Left renal cortex interstitium (tissue), 4 donors: Measurements from ENCODE around the gene C1QTNF12. TPM values are rescaled to one million over a fixed set of nuclear protein-coding genes. Genes with fewer than 3 reads are reported as not detected.
A peak's percentile ranks its signal among the peaks of the same experiment; 100 is the strongest.

Experiments
- DNase-seq, 4 donors: peaks; one replicate each; pipeline ENCODE4 v3.0.0-alpha.2; 2013; ENCODE audit warnings: low read depth in 4 of 4, low spot score in 2 of 4, missing footprints in 1 of 4
- polyA plus RNA-seq, 4 donors: library from polyadenylated mRNA; unstranded; fragments of 120-200 nt; gene quantifications; one replicate each; pipeline ENCODE4 v1.2.1, GENCODE V29; 2013; ENCODE audit not compliant: insufficient read length in 4 of 4

C1QTNF12 gene, protein sequence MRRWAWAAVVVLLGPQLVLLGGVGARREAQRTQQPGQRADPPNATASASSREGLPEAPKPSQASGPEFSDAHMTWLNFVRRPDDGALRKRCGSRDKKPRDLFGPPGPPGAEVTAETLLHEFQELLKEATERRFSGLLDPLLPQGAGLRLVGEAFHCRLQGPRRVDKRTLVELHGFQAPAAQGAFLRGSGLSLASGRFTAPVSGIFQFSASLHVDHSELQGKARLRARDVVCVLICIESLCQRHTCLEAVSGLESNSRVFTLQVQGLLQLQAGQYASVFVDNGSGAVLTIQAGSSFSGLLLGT
- polyA plus RNA-seq, result 10 to 100 TPM in 3 of 4 donors, 1 to 10 TPM in 1; 7.2 to 17.3 (median 14.9) TPM

DNA sequence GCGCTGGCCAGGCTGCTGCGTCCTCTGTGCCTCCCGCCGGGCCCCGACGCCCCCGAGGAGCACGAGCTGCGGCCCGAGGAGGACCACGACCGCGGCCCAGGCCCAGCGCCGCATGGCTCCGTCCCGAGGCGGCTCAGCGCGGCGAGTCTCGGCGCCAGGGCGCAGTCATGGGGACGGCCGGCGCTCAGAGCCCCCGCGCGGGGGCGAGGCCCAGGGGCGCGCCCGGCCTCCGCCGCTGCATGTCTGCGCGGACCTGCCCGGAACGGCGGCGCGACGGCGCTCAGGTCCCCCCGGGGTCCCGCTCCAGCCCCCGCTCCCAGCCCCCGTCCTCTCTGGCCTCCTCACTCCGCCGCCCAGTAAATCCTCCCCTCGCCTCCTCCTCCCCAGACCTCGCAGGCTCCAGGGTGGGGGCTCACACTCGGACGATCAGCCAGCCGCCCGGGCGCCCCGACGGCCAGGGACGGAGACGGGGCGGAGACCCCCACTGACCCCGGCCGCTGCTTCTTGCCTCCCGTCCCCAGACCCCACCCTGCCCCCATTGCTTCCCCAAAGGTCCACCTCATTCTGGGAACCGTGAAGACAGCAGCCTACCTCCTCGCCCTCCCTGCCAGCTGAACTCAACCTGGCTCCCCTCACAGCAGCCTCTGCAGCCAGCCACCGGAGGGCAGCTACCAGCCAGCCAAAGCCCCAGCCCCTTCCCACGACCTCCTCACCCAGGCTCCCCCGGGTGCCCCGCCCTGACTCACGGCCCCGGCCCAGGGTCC lies at the start of gene C1QTNF12:
C1QTNF12 (minus strand) TSS at position 146 of the 764 bp plus-strand sequence; CDS start at position 114, 32 bp downstream.
- DNase-seq, result no peak

DNA sequence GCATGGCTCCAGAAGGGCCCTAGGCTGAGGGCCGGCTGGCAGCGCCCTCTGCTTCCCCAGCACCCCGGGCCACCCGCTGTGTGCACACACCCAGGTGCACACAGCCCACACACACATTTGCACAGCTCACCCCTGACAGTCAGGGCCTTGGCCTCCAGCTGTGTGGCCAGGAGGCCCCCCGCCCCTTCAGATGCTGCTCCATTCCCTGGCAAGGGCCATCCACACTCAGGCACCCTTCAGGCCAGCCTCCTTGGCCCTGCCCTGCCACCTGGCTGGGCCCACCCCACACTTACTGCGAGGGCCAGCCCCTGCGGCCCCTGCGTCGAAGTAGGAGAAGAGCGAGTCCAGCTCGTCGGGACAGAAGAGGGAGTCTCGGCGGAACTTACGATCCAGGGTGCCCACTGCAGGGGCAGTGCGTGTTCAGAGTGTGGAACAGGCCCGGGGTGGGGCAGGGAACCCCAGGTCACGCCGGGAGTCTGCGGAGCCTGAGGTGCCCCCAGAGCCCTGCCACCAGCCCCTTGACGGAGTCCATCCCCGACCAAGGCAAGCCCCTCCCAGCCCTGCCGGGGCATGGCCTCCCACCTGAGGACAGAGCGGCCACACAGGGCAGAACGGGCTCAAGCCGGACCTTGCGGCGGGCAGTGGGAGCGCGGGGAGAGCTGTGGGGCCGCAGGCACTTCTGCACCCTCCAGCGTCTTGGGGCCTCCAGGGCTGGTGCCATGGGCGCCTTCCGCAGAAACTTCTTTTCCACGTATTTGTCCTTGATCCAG lies 48.8 kb upstream of the C1QTNF12 start:
- no peak for DNase-seq

DNA sequence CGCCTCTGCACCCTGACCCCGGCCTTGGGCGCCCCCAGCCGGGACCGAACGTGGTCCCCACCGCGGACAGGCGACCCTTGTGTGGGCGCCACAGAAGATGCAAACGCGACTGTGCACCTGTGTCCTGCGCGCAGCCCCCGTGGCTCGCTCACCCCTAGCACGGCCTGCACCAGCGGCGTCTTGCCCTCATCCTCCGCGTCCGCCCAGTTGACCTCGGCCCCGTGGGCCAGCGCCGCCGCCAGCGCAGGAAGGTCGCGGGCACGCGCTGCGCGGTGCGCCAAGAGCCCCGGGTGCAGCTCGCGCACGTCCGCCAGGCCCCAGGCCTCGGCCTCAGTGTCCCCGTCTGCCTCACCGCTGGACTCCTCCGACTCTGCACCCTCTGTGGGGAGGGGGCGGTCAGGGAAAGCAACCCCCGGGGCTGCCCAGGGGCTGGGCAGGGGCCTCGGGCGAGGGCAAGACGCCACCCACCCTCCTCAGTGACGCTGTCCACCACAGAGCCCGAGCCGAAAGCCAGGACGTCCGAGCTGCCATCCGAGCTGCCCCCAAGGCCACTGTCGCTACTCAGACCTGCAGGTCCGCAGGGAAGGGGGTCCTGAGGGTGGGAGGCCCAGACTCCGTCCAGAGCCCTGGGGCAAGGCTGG lies 47.8 kb upstream of the C1QTNF12 start:
- DNase-seq, result no peak

DNA sequence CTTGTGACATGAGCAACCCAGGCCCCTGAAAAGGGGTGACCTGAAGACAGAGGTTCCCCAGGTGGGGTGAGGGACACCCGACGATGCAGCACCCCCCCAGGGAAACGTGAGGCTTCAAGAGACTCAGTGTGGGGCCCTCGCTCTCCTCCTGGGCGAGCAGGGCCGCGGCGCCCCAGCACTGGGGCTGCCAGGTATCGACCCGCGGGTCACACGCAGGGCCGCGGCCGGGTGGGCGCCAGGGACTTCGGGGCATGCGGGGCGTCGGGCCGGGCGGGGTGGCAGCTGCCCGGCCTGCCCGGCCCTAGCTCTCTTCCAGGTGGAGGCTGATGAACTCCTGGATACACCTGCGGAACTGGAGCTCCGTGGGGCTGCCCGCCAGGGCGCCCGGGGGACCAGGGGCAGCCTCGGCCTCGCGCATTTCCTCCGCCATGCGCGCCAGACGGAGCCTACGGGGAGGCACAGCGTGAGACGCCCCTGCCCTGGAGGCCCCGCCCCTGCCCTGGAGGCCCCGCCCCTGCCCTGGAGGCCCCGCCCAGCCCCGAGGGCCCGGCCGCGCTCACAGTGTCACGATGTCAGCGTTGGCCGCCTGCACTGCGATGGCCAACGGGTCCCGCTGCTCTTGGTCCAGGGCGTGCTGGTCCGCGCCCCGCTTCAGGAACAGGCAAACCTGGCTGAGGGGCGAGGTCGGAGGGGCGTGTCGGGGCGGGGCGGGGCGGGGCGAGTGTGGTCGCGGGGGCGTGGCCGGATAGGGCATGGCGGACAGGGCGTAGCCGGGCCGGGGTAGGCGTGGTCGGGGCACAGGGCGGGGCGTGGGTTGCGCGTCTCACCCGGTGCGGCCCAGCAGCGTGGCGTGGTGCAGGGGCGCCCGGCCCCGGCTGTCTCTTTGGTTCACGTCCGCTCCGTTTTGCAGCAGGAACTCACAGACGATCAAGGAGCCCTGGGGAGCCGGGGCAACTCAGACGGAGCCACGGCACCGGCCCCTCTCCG lies 47.0 kb upstream of the C1QTNF12 start:
- no peak for DNase-seq

DNA sequence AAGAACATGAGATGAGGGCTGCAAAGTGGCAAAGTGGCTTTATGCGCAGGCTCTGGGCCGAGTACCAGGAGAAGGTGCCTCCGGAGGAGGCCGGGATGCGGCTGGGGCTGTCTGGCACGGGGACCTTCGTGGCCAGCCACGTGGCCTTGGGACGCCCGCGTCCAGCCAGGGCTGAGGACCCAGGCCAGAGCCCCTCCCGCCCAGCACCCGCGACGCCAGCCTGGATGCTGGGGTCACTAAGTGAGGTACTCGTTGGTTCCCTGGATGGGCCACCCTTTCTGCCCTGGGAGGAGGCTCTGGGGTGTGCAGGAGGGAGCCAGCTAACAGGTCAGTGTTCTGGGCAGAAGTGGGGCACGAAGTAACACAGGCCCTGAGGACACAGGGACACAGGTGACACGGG lies 46.3 kb upstream of the C1QTNF12 start:
- no peak for DNase-seq

DNA sequence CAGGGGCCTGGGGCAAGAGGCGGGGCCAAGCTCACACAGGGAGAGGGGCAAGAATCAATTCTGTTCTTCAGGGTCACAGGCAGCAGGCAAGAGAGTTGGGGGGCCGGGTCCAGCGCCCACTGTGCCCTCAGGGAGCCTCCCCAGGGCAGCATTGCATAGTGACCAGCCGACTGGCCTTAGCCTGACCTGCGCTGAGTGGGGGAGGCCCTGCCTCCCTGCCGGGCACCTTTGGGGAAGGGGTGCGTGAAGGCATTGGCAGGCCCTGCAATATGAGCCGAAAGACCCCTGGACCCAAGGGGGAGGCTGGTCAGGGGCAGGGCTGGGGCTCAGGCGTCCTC lies 45.9 kb upstream of the C1QTNF12 start:
- DNase-seq, result no peak

DNA sequence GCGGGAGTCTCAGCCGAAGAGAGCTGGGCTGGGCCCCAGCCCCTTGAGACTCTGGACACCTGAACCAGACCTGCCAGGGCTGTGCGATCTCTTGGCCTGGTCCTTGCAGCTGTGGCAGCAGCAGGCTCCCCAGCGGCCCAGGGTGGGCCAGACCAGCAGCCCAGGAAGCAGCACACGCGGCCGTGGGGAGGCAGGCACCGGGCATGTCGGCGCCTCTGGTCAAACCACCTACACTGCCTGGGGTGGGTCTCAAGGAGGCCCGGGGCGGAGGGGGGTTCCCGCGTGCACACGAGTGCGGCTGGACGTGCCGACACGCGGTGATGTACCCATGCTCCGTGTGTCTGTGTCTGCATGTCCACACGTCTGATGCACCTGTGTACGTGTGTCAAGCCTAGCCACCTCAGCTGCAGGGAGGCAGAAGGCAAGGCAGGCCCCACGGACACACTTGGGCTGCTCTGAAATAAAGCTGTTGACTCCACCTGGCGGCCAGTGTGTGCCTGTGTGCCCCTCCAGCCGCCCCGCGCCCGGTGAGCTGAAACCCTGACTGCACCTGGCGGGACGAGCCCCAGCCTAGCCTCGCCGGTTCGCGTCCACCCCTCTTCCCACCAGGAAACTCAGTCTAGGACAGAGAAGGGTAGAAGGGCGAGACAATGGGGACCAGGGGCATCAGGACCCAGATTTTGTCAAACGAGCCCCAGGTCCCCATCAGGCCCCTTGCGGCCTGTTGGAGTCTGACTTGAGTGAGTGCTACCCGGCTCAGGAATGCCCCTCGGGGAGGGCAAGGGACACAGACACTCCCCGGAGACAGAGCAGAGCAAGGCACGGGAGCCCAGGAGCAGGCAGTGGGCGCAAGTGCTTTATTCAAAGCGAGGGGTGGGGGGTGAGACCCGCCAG lies 45.3 kb upstream of the C1QTNF12 start:
- DNase-seq, result peak in 1 of 4 donors; percentile 65

DNA sequence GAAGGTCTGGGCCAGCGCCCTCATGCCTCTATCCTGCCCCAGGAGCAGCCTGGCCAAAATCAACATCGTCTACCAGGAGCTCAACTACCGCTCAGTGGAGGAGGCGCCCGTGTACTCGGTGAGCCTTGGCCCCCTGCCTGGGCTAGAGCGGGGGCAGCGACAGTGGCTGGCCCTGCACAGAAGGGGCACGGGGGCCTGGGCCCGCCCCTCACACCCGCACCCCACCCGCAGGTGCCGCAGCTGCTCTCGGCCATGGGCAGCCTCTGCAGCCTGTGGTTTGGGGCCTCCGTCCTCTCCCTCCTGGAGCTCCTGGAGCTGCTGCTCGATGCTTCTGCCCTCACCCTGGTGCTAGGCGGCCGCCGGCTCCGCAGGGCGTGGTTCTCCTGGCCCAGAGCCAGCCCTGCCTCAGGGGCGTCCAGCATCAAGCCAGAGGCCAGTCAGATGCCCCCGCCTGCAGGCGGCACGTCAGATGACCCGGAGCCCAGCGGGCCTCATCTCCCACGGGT lies 44.6 kb upstream of the C1QTNF12 start:
- no peak for DNase-seq

DNA sequence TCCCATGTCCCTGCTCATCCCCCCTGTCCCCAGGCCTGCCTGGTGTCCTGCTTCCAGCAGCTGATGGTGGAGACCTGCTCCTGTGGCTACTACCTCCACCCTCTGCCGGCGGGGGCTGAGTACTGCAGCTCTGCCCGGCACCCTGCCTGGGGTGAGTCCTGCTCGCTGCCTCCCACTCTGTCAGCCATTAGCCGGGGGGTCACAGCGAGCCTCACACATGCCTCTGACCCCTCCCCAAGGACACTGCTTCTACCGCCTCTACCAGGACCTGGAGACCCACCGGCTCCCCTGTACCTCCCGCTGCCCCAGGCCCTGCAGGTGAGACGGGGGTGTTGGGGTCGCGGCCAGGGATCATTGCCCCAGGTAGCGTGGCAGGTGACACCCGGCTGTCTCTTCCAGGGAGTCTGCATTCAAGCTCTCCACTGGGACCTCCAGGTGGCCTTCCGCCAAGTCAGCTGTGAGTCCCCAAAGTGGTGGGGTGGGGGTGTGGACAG lies 43.8 kb upstream of the C1QTNF12 start:
- DNase-seq, result no peak

DNA sequence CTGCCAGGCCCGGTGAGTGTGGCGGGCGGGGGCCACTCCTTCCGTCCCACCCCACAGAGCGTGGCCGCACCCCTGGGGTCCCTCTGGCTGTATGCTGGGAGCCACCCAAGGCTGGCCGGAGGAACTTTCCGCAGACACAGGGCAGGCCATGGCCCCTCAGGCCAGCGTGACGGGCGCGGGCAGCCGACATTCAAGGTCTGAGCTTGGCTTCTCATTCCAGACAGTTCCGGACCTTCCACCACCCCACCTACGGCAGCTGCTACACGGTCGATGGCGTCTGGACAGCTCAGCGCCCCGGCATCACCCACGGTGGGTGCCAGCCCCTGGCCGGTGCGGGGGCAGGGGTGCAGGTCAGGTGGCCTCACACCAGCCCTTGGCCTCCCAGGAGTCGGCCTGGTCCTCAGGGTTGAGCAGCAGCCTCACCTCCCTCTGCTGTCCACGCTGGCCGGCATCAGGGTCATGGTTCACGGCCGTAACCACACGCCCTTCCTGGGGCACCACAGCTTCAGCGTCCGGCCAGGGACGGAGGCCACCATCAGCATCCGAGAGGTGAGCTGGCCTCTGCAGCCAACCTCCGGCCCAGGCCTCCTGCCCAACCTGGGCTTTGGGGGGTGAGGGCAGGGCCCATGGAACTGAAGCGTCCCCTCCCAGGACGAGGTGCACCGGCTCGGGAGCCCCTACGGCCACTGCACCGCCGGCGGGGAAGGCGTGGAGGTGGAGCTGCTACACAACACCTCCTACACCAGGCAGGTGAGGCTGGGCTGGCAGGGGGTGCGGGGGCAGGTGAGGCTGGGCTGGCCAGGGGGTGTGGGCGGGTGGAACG lies 41.0 kb upstream of the C1QTNF12 start:
- DNase-seq, result no peak

DNA sequence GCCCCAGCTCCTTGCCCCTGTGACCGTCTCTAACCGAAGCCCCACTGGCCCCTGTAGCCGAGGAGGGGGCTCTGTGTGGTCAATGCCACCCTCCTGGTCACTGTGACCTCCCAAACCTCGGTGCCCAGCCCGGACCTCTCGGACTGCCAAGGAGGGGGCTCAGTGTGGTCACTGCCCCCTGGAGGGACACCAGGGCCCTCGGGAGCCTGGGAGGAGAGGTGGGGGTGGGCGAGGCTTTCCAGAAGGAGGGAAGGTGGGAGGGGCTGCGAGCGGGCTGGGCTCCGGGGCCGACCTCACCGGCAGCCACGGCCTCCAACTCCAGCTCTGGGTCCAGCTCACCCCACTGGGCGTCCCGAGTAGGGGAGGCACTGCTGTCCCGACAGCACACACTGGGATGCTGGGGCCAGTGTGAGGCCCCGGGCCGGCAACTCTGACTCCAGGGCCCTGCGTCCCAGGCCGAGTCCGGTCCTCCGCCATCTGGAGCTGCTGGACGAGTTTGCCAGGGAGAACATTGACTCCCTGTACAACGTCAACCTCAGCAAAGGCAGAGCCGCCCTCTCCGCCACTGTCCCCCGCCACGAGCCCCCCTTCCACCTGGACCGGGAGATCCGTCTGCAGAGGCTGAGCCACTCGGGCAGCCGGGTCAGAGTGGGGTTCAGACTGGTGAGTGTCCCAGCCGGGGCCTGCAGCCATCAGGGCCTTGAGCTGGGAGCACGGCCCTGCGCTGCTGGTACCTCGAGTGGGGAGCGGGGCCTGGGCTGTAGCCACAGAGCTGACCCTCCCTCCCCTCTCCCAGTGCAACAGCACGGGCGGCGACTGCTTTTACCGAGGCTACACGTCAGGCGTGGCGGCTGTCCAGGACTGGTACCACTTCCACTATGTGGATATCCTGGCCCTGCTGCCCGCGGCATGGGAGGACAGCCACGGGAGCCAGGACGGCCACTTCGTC lies 40.1 kb upstream of the C1QTNF12 start:
- no peak for DNase-seq

DNA sequence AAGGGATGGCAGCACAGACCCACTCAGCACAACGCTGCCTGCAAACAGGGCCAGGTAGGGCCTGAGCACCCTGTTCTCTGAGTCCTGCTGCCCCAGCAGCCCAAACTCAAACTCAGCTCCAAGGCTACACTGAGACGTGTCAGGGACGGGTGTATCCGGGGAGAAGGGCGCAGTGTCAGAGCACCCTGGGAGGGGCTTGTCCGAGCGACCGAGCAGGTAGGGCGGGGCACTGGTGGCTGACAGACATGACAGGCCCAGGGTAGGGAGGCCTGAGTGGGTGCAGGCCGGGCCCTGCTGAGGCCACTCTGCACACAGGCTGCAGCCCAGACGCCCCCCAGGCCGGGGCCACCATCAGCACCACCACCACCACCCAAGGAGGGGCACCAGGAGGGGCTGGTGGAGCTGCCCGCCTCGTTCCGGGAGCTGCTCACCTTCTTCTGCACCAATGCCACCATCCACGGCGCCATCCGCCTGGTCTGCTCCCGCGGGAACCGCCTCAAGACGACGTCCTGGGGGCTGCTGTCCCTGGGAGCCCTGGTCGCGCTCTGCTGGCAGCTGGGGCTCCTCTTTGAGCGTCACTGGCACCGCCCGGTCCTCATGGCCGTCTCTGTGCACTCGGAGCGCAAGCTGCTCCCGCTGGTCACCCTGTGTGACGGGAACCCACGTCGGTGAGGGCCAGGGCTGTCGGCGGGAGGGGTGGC lies 39.2 kb upstream of the C1QTNF12 start:
- DNase-seq, result no peak

DNA sequence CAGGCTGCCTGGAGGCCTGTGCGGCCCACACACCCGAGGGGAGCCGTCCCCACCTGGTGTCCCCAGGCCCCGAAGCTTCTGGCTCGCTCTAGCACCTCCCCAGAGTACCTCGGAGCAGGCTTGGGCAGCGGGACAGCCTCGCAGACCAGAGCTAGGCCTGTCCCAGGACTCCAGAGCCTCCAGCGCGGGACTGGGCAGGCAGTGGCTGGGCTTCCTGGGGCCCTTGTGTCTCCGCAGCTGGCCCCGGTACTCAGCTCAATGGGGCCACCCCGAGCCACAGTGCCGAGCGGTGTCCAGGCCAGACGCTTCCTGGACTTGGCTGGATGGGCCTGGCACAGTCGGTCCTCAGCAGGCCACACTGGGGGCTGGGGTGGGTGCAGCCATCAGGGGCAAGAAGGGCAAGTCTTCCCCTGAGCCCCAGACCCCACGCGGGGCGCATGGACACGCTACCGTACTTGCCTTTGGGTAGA lies 38.6 kb upstream of the C1QTNF12 start:
- no peak for DNase-seq

DNA sequence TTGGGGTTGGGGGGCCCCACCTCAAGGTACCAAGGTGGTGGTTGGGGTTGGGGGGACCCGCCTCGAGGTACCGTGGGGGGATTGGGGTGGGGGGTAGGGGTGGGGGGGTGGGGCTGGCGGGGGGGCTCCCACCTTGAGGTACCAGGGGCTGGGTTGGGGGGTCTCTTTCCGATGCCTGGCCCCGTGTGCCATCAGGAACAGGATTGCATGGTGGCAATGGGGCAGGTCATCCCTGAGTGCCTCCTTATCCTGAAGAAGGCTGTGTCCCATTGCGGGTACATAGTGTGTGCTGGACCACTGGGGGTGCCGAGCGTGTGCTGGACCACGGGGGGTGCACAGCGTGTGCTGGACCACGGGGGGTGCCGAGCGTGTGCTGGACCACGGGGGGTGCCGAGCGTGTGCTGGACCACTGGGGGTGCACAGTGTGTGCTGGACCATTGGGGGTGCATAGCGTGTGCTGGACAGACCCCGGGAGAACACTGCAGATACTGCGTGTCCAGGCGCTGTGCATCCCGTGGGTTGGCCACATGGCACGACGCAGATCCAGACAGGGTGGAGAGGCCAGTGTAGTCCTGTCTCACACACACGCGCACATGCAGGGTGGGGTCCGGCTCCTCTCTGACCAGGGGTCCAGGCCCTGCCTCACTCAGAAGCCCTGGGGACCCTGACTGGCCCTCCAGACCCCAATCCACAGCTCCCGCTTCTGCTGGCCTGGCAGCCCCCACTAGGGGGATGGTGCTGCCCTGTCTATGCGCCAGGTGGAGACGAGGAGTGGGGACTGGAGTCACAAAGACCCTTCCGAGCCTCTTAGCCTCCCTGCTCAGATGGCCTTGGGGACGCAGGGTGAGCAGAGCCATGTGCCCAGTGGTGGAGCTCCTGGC lies 37.9 kb upstream of the C1QTNF12 start:
- no peak for DNase-seq

DNA sequence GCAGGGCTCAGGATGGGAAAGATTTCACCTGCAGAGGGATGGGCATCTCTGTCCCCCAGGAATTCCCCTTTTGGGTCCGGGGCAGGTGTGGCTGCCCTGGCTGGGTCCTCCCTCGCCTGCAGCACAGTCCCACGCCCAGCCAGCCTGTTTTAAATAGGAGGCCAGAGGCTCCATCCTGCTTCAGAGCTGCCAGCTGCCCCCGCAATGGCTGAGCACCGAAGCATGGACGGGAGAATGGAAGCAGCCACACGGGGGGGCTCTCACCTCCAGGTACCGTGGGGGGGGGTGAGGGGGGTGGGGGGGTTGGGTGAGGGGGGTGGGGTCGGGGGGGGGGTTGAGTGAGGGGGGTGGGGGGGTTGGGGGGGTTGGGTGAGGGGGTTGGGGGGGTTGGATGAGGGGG lies 37.3 kb upstream of the C1QTNF12 start:
- no peak for DNase-seq
